Prostate gland (tissue), 2 donors: Measurements from ENCODE around the gene GDF2.

Source experiments
- POLR2A ChIP-seq: fragments of 450-650 bp; IDR thresholded peaks from one replicate; pipeline ENCODE4 v1.6.1; 2016; ENCODE audit warnings: antibody characterized with exemption, mild to moderate bottlenecking
- POLR2AphosphoS5 ChIP-seq: sonication (generic); formaldehyde crosslinking; IDR thresholded peaks from one replicate; pipeline ENCODE4 v1.6.1; 2017; ENCODE audit warnings: antibody characterized with exemption
- TF ChIP-seq, protein P1 (sequence below), 4 experiments: fragments of 200-600 bp in 2 of 4; fragments of 450-650 bp in 2 of 4; sonication (generic) in 2 of 4; IDR thresholded peaks; 1 replicate in 3 of 4; 2 replicates in 1 of 4; pipeline ENCODE4 v1.5.1; 2016 to 2019; ENCODE audit warnings: antibody characterized with exemption in 4 of 4, mild to moderate bottlenecking in 2 of 4, moderate library complexity in 2 of 4

DNA sequence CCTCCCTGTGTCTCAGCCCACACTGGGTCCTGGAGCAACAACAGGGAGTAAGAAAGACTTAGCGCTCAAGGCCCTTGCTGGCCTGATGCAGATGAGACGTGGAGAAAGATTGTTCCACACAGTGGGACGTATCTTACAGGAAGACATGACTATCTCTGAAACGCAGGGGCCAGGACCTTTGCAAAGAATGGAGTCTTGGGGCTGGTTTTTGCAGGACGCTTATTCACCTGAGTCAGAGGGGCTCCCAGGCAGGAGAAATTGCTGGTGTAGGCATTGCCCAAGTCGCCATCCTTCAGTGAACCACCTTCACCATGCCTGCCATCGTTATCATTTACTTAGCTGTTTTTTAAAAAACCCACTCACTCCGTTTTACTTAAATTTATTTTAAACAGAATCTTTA lies 34.0 kb upstream of the GDF2 start:
- TF ChIP-seq, protein P1, sequence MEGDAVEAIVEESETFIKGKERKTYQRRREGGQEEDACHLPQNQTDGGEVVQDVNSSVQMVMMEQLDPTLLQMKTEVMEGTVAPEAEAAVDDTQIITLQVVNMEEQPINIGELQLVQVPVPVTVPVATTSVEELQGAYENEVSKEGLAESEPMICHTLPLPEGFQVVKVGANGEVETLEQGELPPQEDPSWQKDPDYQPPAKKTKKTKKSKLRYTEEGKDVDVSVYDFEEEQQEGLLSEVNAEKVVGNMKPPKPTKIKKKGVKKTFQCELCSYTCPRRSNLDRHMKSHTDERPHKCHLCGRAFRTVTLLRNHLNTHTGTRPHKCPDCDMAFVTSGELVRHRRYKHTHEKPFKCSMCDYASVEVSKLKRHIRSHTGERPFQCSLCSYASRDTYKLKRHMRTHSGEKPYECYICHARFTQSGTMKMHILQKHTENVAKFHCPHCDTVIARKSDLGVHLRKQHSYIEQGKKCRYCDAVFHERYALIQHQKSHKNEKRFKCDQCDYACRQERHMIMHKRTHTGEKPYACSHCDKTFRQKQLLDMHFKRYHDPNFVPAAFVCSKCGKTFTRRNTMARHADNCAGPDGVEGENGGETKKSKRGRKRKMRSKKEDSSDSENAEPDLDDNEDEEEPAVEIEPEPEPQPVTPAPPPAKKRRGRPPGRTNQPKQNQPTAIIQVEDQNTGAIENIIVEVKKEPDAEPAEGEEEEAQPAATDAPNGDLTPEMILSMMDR (IDR thresholded peaks at IDR 0.05), result no peak
- TF ChIP-seq POLR2AphosphoS5 (no peak), POLR2A (no peak)
